Measurements from ENCODE around the gene SLC35D1.

DNA sequence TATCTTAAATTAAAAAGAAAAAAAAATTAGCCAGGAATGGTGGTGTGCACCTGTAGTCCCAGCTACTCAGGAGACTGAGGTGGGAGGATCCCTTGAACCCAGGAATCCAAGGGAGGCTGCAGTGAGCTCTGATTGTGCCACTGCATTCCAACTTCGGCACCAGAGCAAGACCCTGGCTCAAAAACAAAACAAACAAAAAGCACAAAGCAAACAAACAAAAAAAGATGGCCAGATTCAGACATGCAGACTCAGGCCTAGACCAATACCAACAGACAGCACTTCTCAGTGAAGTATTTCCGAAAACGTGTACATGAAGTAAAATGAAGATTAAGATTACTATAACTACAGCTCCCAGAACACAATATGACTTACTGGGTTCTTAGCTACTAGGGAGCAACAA is 10.6 kb downstream of the SLC35D1 start:
- no peak for TF ChIP-seq EZH2phosphoT487 (IDR thresholded peaks at IDR 0.05; ENCODE audit: insufficient read depth, low read depth)
- TF ChIP-seq EZH2 (IDR thresholded peaks at IDR 0.05; ENCODE audit: insufficient read depth, poor library complexity, severe bottlenecking): no peak
